Measurements from ENCODE around the gene LCE3A.

DNA sequence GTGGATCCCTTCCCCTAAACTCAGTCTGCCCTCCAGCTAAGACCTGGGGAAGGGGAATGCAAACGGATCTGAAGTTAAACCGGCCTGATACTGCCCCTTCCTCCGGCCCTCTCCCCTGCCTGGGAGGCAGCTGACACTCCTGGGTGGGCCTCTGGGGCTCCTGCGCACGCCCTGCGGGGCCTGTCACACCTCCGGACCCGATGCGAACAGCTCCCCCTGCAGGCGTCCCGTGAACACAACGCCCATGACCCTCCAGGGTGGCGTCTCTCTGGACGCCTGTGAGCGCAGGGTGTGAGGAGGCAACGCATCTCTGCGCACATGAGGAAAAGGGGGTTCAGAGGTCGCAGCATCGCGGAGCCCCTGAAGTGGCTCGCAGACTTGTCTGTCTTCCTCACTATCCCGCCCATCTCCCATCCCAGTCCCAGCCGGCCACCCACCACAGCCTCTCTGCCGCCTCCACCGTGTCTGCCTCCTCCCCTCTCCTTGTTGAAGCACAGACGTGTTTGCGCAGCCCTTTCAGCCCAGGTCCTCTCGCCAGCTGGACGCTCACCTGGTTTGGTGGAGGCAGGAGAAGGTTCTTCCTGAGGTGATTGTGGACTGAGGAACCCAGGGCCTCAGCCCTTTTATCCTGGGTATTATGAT is 421 bp upstream of the LCE3A start:
- TF ChIP-seq, protein P1, sequence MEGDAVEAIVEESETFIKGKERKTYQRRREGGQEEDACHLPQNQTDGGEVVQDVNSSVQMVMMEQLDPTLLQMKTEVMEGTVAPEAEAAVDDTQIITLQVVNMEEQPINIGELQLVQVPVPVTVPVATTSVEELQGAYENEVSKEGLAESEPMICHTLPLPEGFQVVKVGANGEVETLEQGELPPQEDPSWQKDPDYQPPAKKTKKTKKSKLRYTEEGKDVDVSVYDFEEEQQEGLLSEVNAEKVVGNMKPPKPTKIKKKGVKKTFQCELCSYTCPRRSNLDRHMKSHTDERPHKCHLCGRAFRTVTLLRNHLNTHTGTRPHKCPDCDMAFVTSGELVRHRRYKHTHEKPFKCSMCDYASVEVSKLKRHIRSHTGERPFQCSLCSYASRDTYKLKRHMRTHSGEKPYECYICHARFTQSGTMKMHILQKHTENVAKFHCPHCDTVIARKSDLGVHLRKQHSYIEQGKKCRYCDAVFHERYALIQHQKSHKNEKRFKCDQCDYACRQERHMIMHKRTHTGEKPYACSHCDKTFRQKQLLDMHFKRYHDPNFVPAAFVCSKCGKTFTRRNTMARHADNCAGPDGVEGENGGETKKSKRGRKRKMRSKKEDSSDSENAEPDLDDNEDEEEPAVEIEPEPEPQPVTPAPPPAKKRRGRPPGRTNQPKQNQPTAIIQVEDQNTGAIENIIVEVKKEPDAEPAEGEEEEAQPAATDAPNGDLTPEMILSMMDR (conservative IDR thresholded peaks at IDR 0.05; ENCODE audit: low read depth, low read length) = peak; percentile 50
- TF ChIP-seq EZH2 (IDR thresholded peaks at IDR 0.05; ENCODE audit: borderline replicate concordance, low read depth, low read length, poor library complexity, severe bottlenecking) = no peak

All from A673 (cell line).